Measurements from ENCODE around the gene RAB6D.
"Not testable (repeated sequence)": the region's sequence is repeated elsewhere in the genome, so short reads cannot be mapped to it uniquely, and the experiment has no call there.

The RAB6D gene

DNA sequence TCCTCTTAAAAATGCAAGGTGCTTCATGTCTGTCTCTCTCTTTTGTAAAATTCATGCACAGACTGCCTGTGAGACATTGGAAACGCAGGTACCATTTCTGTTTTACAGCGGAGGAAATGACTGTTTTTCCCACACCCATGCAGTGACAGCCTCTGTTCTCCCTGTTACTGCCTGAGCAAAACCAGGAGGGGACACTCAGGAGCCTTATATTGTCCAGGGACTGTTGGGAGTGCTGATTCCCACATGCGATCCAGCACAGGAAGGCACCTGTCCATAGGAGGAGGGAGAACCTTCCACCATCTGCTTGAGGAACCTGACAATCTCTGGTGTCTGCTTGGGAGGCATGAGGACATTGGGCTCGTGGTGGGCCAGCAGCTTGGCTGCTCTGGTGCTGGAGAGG, 36.9 kb upstream of the RAB6D start:
- TF ChIP-seq, protein P1, sequence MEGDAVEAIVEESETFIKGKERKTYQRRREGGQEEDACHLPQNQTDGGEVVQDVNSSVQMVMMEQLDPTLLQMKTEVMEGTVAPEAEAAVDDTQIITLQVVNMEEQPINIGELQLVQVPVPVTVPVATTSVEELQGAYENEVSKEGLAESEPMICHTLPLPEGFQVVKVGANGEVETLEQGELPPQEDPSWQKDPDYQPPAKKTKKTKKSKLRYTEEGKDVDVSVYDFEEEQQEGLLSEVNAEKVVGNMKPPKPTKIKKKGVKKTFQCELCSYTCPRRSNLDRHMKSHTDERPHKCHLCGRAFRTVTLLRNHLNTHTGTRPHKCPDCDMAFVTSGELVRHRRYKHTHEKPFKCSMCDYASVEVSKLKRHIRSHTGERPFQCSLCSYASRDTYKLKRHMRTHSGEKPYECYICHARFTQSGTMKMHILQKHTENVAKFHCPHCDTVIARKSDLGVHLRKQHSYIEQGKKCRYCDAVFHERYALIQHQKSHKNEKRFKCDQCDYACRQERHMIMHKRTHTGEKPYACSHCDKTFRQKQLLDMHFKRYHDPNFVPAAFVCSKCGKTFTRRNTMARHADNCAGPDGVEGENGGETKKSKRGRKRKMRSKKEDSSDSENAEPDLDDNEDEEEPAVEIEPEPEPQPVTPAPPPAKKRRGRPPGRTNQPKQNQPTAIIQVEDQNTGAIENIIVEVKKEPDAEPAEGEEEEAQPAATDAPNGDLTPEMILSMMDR (IDR thresholded peaks at IDR 0.05; ENCODE audit: control insufficient read depth, insufficient read depth, low read depth, low read length, missing control alignments): no peak
- no peak overlapping the region for H3K4me3 ChIP-seq (ENCODE audit: control insufficient read depth, low read depth, low read length)
- no peak for DNase-seq (ENCODE audit: low read depth)

DNA sequence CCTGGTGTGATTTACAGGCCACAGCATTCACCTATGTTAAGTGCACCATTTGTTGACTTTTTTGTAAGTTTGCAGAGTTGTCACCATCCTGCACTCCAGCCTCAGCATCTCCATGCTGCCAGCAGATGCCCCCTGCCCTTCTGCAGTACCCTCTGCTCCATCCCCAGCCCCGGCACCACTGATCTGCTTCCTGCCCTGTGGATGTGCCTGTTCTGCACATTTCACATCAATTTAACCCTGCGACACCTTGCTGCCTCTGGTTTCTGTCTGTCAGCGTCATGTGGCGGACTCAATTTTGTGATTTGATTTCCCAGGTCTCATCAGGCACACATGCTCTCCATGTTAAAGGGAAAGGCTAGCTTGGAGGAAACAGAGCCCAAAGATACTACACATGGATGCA, 36.5 kb upstream of the RAB6D start:
- not testable (repeated sequence) for DNase-seq (ENCODE audit: low read depth); H3K4me3 ChIP-seq (ENCODE audit: control insufficient read depth, low read depth, low read length)

- not testable (repeated sequence) for DNase-seq (ENCODE audit: low read depth); H3K4me3 ChIP-seq (ENCODE audit: control insufficient read depth, low read depth, low read length)
Measured at GRCh38 chr2:131396209-131396608, 32.2 kb upstream of the RAB6D start.

DNA sequence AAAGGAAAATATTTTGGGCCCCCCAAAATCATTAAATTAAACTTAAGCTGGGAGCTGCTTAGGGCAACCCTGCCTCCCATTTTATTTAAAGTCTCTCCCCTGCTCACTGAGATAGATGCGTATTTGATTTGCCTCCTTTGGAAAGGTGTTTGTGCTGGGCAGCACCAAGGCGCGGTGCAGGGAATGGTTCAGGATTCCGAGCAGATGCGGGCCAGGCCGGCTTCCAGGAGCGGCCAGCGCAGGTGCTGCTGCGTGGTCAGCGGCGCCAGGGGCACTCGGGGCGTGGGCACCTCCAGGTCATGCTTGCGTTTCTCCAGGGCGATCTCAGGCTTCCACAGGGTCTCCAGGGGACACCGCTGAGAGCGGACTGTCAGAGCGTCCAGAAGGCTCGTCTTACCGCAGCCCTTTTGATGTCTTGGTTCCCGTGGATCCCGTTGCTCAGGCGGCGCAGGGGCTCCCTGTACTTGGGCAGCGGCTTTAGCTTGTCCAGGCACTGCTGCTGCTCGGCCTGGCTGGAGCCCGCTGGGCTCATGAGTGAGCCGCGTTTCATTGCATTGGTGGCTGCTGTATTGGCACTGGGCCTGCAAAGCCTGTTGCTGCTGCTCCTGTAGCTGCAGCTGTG, 31.2 kb upstream of the RAB6D start:
- not testable (repeated sequence) for H3K4me3 ChIP-seq (ENCODE audit: control insufficient read depth, low read depth, low read length); DNase-seq (ENCODE audit: low read depth)

- TF ChIP-seq, protein P1 (IDR thresholded peaks at IDR 0.05; ENCODE audit: control insufficient read depth, insufficient read depth, low read depth, low read length, missing control alignments): no peak
- DNase-seq (ENCODE audit: low read depth): no peak
- no peak overlapping the region; the same call in 1 of the 2 replicates for H3K4me3 ChIP-seq (ENCODE audit: control insufficient read depth, low read depth, low read length)
Measured at GRCh38 chr2:131394147-131394931, 30.4 kb upstream of the RAB6D start.

- H3K4me3 ChIP-seq (ENCODE audit: control insufficient read depth, low read depth, low read length); DNase-seq (ENCODE audit: low read depth): not testable (repeated sequence)
Measured at GRCh38 chr2:131391953-131392352, 28.0 kb upstream of the RAB6D start.

DNA sequence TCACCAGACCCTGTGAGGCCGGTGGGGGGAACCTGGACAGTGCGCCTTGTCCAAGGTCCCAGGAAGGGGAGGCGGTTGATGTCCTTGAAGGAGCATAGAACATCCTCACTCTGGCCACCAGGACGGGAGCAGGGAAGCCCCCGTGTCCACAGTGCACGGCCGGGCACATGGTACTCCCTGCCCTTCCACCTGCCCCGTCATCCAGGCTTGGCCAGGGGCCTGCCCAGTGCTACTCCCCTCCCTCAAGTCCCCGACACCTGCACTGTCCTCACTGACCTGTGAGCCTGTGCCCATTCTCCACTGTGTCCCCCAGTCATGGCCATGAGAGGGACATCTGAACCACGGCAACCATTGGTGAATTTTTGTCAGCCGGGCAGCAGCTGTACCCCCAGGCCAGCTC, 27.5 kb upstream of the RAB6D start:
- H3K4me3 ChIP-seq (ENCODE audit: control insufficient read depth, low read depth, low read length); DNase-seq (ENCODE audit: low read depth): not testable (repeated sequence)

DNA sequence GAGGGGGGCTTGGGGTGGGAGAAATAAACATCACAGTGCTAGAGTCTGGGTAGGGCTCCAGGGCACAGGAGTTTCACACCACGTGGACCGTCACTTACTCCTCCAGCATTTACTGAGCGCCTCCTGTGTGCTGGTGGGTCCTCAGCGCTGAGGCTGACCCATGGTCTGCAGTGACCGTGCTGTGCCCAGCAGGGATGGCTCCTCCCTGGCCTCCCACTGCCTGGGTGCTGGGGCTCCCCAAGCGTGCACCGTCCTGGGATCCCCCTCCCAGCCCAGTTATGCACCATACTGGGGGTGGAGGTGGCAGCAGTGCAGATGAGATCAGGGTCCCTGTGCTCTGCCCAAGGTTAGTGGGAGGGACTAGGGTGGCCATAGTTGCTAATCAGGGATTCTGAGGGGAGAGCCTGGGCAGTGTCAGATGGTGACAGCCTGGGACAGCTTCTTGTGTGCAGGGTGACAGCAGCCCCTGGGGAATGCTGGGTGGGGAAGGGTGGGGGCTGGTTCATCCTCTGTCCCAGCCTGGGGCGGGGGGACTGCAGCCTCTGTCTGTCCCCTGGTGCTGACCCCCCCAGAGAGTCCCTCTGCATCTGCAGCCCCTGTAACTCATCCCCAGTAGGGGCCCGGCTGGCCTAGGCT, 26.6 kb upstream of the RAB6D start:
- H3K4me3 ChIP-seq (ENCODE audit: control insufficient read depth, low read depth, low read length); DNase-seq (ENCODE audit: low read depth): not testable (repeated sequence)

DNA sequence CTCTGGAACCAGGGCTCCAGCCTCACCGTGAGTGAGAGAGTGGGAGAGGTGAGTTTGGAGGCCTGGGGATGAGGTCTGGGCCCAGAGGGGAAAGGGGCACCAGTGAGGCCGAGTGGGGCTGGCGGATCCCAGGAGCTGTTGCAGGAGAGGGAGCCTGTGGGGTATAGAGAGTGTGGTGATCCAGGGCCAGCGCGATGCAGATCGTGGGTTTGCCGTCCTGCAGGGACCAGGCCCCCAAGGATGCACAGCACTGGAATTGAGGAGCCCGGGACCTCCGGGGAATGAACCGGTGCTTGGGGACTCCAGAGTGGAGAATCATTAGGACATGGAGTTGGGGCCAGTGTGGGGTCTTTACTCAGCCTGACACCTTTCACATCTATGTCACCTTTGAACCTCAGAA, 25.7 kb upstream of the RAB6D start:
- TF ChIP-seq, protein P1 (IDR thresholded peaks at IDR 0.05; ENCODE audit: control insufficient read depth, insufficient read depth, low read depth, low read length, missing control alignments): no peak

DNA sequence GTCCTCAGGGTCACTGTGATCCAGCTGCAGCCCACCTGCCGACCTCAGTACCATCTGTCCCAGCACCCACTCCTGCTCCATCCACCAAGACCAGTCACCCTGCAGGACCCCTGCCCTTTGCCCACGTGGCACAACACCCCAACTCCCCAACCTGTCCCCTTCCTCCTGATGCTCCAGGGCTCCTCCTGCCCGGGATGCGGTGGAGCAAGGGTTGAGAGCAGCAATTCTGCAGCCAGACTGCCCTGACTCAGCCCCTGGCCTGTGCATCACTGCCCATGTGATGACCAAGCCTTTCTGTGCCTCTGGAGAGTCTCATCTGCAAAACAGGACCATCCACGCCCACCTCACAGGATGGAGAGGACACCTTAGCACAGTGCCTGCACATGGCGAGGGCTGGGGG, 24.9 kb upstream of the RAB6D start:
- DNase-seq (ENCODE audit: low read depth): not testable (repeated sequence)

More for the DNA sequence above, 25.7 kb upstream of the RAB6D start:
- DNase-seq (ENCODE audit: low read depth): no peak
- no peak overlapping the region for H3K4me3 ChIP-seq (ENCODE audit: control insufficient read depth, low read depth, low read length)

DNA sequence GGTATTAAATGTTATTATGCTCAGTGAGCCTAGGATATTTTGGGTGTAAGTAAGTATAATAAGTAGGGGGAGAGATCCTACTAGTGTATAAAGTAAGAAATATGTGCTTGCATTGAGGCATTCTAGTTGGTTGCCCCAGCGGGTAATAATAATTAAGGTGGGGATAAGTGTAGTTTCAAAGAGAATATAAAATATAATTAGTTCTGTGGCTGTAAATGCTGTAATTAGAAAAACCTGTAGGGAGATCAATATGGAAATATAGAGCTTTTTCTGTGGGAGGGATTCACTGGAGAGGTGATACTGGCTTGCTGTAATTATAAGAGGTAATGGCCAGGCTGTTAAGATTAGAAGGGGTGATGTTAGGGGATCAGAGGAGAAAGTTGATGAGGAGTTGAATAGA, 9.1 kb upstream of the RAB6D start:
- not testable (repeated sequence) for DNase-seq (ENCODE audit: low read depth); H3K4me3 ChIP-seq (ENCODE audit: control insufficient read depth, low read depth, low read length)

More for the DNA sequence above, 24.9 kb upstream of the RAB6D start:
- H3K4me3 ChIP-seq (ENCODE audit: control insufficient read depth, low read depth, low read length): not testable (repeated sequence)

Data from AG09309 (cell line).